Skeletal muscle satellite cell (primary cell): ENCODE measurements around the gene TMEM50A.
A peak's percentile ranks its signal among the peaks of the same experiment; 100 is the strongest.

Source experiments
- H3K27me3 ChIP-seq: 2 replicates; pipeline ENCODE4 v1.7.0; 2013; ENCODE audit warnings: low read length; ENCODE audit not compliant: control insufficient read depth, insufficient read depth
- H3K36me3 ChIP-seq: 2 replicates; pipeline ENCODE4 v1.7.0; 2013; ENCODE audit warnings: mild to moderate bottlenecking, control low read depth, low read length; ENCODE audit not compliant: insufficient read depth
- H3K4me1 ChIP-seq: 2 replicates; pipeline ENCODE4 v1.7.0; 2013; ENCODE audit warnings: low read length; ENCODE audit not compliant: control insufficient read depth, insufficient read depth
- H3K4me2 ChIP-seq: 2 replicates; pipeline ENCODE4 v1.7.0; 2013; ENCODE audit warnings: mild to moderate bottlenecking, low read length
- H3K4me3 ChIP-seq: 2 replicates; pipeline ENCODE4 v1.7.0; 2013; ENCODE audit warnings: low read length
- H3K9ac ChIP-seq: 2 replicates; pipeline ENCODE4 v1.7.0; 2013; ENCODE audit warnings: mild to moderate bottlenecking, low read depth, low read length, moderate library complexity
- H3K9me3 ChIP-seq: replicated peaks from 2 replicates; pipeline ENCODE4 v1.7.0; 2013; ENCODE audit warnings: mild to moderate bottlenecking, control low read depth, low read length

The TMEM50A gene

GRCh38 chr1:25338986-25339385, 852 bp downstream of the TMEM50A start:
- Histone ChIP-seq H3K9ac (peak overlapping the region; percentile 100), H3K36me3 (peaks cover 15% of the 10 kb centered on the region), H3K4me1 (peaks cover 26% of the 10 kb centered on the region), H3K9me3 (no peaks in the 10 kb centered on the region), H3K4me2 (peak overlapping the region; percentile 83), H3K4me3 (peak overlapping the region; percentile 98), H3K27me3 (no peaks in the 10 kb centered on the region)

DNA sequence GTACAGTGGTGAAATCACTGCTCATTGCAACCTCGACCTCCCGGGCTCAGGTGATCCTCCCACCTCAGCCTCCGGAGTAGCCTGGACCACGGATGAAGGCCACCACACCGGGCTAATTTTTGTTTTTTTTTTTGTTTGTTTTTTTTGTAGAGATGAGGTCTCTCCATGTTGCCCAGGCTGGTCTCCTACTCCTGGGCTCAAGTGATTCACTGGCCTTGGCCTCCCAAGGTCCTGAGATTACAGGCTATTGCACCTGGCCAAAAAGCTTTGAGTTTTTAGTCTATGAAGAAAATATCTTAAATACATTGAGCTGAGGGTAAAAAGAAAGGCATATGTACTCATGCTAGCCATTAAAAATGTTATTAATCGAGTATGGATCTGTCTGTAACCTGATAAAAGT, 3.6 kb downstream of the TMEM50A start:
- Histone ChIP-seq H3K9ac (no peak overlapping the region), H3K4me3 (no peak overlapping the region), H3K4me2 (peak overlapping the region; percentile 42), H3K27me3 (no peaks in the 10 kb centered on the region), H3K36me3 (peaks cover 31% of the 10 kb centered on the region), H3K9me3 (no peaks in the 10 kb centered on the region), H3K4me1 (peaks cover 33% of the 10 kb centered on the region)

GRCh38 chr1:25342846-25343245, 4.7 kb downstream of the TMEM50A start:
- peaks cover 33% of the 10 kb centered on the region for H3K4me1 ChIP-seq
- H3K9ac ChIP-seq = peak overlapping the region; percentile 43

GRCh38 chr1:25343872-25344271, 5.7 kb downstream of the TMEM50A start:
- peak overlapping the region; percentile 43 for H3K9ac ChIP-seq
- peaks cover 39% of the 10 kb centered on the region for H3K36me3 ChIP-seq
- H3K4me1 ChIP-seq = peaks cover 33% of the 10 kb centered on the region
- peak overlapping the region; percentile 70 for H3K4me2 ChIP-seq
- H3K27me3 ChIP-seq = no peaks in the 10 kb centered on the region
- peak overlapping the region; percentile 46 for H3K4me3 ChIP-seq
- H3K9me3 ChIP-seq = no peaks in the 10 kb centered on the region

More at GRCh38 chr1:25342846-25343245, 4.7 kb downstream of the TMEM50A start:
- Histone ChIP-seq H3K4me2 (peak overlapping the region; percentile 70), H3K36me3 (peaks cover 34% of the 10 kb centered on the region), H3K27me3 (no peaks in the 10 kb centered on the region), H3K9me3 (no peaks in the 10 kb centered on the region), H3K4me3 (no peak overlapping the region)

DNA sequence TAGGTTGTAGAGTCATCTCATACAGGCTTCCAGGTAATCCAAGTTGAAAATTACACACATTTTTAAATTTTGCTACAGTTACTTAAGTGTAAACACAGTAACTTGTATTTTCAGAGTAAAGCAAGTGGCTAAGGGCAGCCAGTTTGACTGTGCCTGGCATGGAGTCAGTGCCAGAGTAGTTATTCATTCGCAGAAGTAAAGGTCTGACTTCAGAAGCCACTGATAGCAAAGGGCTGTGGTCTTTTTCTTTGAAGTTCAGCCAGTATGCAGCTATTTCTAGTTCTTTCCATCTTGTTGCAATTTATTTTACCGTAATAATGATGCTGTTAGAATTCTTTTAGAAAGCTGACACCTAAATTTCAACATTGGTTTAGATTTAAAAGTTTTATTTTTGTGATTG, 9.4 kb downstream of the TMEM50A start:
- Histone ChIP-seq H3K4me2 (no peak overlapping the region), H3K27me3 (no peaks in the 10 kb centered on the region), H3K36me3 (peaks cover 61% of the 10 kb centered on the region), H3K9ac (no peak overlapping the region), H3K4me1 (peaks cover 30% of the 10 kb centered on the region), H3K9me3 (no peaks in the 10 kb centered on the region), H3K4me3 (no peak overlapping the region)

DNA sequence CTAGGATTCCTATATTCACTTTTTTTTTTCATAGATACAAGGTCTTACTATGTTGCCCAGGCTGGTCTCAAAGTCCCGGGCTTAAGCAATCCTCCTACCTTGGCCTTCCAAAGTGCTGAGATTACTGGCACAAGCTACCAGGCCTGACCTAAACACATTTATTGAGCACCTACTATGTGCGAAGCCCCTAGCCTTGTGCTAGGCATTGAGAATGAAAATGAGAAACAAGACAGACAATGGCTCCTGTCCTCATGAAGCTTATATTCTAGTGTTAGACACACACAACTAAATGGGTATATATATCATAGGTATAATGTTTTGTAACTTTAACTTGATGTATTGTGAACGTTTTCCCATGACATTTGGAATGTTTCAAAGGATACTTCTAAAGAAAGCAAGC, 11.5 kb downstream of the TMEM50A start:
- Histone ChIP-seq H3K4me2 (no peak overlapping the region), H3K9me3 (no peaks in the 10 kb centered on the region), H3K36me3 (peaks cover 65% of the 10 kb centered on the region), H3K4me3 (no peak overlapping the region), H3K9ac (no peak overlapping the region), H3K27me3 (no peaks in the 10 kb centered on the region), H3K4me1 (peaks cover 12% of the 10 kb centered on the region)

DNA sequence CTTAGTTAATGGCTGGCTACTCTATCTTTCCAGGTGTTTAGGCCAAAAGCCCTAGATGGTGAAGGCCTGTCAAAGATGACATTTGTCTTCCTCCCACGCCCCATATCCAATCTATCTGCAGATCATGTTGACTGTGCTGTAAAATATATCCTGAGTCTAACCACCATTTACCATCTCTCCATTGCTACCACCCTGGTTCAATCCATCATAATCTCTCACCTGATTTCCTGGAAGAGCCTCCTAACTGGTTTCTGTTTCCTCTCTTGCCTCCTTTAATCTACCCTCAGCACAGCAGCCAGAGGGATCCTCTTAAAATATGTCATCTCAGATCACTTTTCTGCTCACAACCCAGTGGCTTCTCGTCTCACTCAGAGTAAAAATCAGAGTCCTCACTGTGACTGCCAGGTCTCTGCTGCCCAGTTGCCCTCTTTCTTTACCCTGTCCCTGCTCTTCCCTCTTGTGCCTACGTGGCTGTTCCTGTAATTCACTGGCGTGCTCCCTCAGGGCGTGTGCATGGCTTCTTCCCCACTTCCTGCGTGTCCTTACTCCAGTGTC, 17.8 kb downstream of the TMEM50A start:
- no peak overlapping the region for H3K4me2 ChIP-seq
- no peaks in the 10 kb centered on the region for H3K9me3 ChIP-seq
- H3K27me3 ChIP-seq = no peaks in the 10 kb centered on the region
- no peak overlapping the region for H3K9ac ChIP-seq
- H3K36me3 ChIP-seq = peaks cover 71% of the 10 kb centered on the region
- H3K4me3 ChIP-seq = no peak overlapping the region
- H3K4me1 ChIP-seq = peaks cover 33% of the 10 kb centered on the region

GRCh38 chr1:25356441-25356840, 18.3 kb downstream of the TMEM50A start:
- Histone ChIP-seq H3K4me1 (peaks cover 38% of the 10 kb centered on the region), H3K27me3 (no peaks in the 10 kb centered on the region), H3K4me2 (no peak overlapping the region), H3K4me3 (no peak overlapping the region), H3K36me3 (peaks cover 75% of the 10 kb centered on the region), H3K9ac (no peak overlapping the region), H3K9me3 (no peaks in the 10 kb centered on the region)

GRCh38 chr1:25356848-25357247, 18.7 kb downstream of the TMEM50A start:
- H3K9ac ChIP-seq = peak overlapping the region; percentile 4
- peaks cover 38% of the 10 kb centered on the region for H3K4me1 ChIP-seq
- H3K9me3 ChIP-seq = no peaks in the 10 kb centered on the region
- peaks cover 75% of the 10 kb centered on the region for H3K36me3 ChIP-seq
- H3K4me3 ChIP-seq = no peak overlapping the region
- H3K27me3 ChIP-seq = no peaks in the 10 kb centered on the region
- H3K4me2 ChIP-seq = no peak overlapping the region

- Histone ChIP-seq H3K36me3 (peaks cover 48% of the 10 kb centered on the region), H3K4me2 (peak overlapping the region; percentile 0), H3K27me3 (no peaks in the 10 kb centered on the region), H3K4me3 (no peak overlapping the region), H3K4me1 (peaks cover 36% of the 10 kb centered on the region), H3K9ac (peak overlapping the region; percentile 40), H3K9me3 (no peaks in the 10 kb centered on the region)
Observed at GRCh38 chr1:25360596-25361581, 22.8 kb downstream of the TMEM50A start.

GRCh38 chr1:25361901-25362300, 23.8 kb downstream of the TMEM50A start:
- H3K9me3 ChIP-seq = no peaks in the 10 kb centered on the region
- peaks cover 42% of the 10 kb centered on the region for H3K36me3 ChIP-seq
- peaks cover 26% of the 10 kb centered on the region for H3K4me1 ChIP-seq
- H3K4me3 ChIP-seq = no peak overlapping the region
- H3K4me2 ChIP-seq = no peak overlapping the region
- no peaks in the 10 kb centered on the region for H3K27me3 ChIP-seq
- H3K9ac ChIP-seq = peak overlapping the region; percentile 40
